Transverse colon (tissue), 4 donors: ENCODE results near the gene CHMP6.
"Not testable (repeated sequence)": the region's sequence is repeated elsewhere in the genome, so short reads cannot be mapped to it uniquely, and the experiment has no call there.

Experiments
- POLR2A ChIP-seq: fragments of 450-650 bp; IDR thresholded peaks from one replicate; pipeline ENCODE4 v1.6.1; 2016; ENCODE audit warnings: antibody characterized with exemption, mild to moderate bottlenecking, moderate library complexity
- POLR2AphosphoS5 ChIP-seq, 3 donors: sonication (generic); formaldehyde crosslinking; IDR thresholded peaks; one replicate each; pipeline ENCODE4 v1.6.1; 2016; ENCODE audit warnings: antibody characterized with exemption in 3 of 3
- TF ChIP-seq, protein P1 (sequence below), 5 experiments: fragments of 200-600 bp in 3 of 5; fragments of 450-650 bp in 2 of 5; sonication (generic) in 3 of 5; IDR thresholded peaks; 1 replicate in 2 of 5; 2 replicates in 3 of 5; pipeline ENCODE4 v1.5.1; 2016 to 2017; ENCODE audit warnings: antibody characterized with exemption in 5 of 5, inconsistent platforms in 3 of 5, mild to moderate bottlenecking in 2 of 5, moderate library complexity in 1 of 5

DNA sequence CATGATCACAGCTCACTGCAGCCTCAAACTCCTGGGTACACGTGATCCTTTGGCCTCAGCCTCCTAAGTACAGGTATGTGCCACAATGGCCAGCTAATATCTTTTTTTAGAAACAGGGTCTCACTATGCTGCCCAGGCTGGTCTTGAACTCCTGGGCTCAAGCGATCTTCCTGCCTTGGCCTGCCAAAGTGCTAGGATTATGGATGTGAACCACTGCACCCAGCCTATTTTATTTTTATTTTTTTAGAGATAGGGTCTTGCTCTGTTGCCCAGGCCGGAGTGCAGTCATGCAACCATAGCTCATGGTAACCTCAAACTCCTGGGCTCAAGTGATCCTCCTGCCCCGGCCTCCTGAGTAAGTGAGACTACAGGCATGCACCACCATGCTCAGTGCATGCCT, 25.7 kb downstream of the CHMP6 start:
- TF ChIP-seq, protein P1, sequence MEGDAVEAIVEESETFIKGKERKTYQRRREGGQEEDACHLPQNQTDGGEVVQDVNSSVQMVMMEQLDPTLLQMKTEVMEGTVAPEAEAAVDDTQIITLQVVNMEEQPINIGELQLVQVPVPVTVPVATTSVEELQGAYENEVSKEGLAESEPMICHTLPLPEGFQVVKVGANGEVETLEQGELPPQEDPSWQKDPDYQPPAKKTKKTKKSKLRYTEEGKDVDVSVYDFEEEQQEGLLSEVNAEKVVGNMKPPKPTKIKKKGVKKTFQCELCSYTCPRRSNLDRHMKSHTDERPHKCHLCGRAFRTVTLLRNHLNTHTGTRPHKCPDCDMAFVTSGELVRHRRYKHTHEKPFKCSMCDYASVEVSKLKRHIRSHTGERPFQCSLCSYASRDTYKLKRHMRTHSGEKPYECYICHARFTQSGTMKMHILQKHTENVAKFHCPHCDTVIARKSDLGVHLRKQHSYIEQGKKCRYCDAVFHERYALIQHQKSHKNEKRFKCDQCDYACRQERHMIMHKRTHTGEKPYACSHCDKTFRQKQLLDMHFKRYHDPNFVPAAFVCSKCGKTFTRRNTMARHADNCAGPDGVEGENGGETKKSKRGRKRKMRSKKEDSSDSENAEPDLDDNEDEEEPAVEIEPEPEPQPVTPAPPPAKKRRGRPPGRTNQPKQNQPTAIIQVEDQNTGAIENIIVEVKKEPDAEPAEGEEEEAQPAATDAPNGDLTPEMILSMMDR (IDR thresholded peaks at IDR 0.05), result not testable (repeated sequence)
- not testable (repeated sequence) for TF ChIP-seq POLR2AphosphoS5 (IDR thresholded peaks at IDR 0.05); POLR2A
